HTR-8/SVneo (cell line): ENCODE results near the gene STAG1.
"Not testable (repeated sequence)": the region's sequence is repeated elsewhere in the genome, so short reads cannot be mapped to it uniquely, and the experiment has no call there.

ENCODE experiments used
- DNase-seq: peaks from one replicate; pipeline ENCODE4 v3.0.0; 2011; ENCODE audit warnings: low spot score, mixed read lengths; ENCODE audit not compliant: insufficient read length
- FAIRE-seq: peaks from 2 replicates; lab custom pipeline; 2011; peaks lifted over from hg19 to GRCh38; lab: Jason Lieb, UNC

Gene STAG1

DNA sequence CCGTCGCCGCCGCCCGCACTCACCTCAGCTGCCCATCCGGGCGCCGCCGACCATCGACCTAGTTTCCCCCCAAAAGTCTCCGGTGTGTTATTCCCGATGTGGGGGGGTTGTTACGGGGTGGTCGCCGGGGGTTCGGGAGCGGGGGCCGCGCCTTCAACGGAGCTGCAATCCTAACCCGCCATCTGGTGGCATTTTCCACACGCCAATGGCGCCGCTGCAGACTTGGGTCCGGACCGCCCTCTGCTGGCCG lies at the start of gene STAG1:
Gene STAG1 (minus strand): TSS at position 207 of the 250 bp plus-strand sequence. CDS start 121,480 bp downstream, outside the sequence.
- no peak for DNase-seq
- no peak for FAIRE-seq

DNA sequence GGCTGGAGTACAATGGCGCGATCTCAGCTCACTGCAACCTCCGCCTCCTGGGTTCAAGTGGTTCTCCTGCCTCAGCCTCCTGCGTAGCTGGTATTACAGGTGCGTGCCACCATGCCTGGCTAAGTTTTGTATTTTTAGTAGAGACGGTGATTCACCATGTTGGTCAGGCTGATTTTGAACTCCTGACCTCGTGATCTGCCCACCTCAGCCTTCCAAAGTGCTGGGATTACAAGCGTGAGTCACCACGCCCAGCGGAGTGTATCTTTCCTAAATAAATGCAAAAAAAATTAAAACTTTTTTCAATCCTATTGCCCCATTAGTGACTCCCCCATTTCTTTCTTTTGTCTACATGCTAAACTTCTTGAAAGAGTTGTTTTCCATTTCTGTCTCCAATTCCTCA lies 49.0 kb upstream of the STAG1 start:
- FAIRE-seq, DNase-seq: not testable (repeated sequence)

DNA sequence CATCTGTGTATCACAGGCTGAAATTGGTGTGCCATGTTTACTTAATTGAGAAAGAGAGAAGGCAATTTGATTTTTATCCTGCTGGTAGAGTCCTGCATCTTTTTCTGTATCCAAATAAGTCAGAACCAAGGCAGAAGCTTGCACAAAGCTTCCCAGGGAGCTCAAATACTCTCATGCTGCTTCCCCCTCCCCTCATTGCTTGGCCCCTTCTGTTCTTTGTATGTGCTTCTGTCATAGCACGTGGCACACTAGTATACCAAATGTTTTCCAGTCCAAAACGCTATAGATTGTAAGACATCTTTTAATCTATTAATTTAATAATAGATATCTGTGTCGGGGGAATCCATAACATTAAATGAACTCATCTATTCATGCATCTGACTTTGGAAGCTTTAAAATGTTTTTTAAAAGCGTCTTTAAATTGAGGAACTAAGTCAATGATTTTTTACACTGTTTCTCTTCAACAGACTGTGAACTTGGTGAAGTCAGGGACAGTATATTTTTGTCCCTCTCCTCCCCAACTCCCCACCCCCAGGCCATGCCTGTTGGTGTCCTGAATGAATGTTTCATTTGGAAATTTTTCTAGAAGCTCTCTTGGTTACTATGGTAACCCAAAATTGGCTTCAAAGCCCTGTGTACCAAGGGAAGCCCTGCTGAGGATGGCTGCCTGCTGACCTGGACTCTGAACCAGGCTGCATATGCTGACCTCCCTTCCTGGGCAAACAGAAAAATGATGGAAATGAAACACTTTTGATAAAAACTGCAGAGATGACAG lies 40.6 kb upstream of the STAG1 start:
- FAIRE-seq, result no peak
- no peak for DNase-seq

DNA sequence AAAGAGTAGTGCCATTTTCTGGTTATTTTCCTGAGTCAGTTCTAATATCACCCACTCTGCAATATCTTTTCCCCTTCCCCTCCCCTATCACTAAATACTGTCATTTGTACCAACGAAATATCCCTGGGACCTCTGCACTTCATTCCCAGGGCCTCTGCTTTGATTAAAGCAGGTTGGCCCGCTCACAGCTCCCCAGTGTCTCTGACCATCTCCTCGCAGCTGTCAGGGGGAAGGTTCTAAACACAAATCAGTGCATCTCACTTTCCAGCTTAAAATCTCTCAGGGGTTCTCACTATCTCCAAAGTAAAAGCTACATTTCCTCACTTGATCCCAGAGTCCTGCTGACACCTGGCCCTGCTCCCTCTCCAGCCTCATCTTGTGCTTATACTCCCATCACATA lies 38.6 kb upstream of the STAG1 start:
- FAIRE-seq (no peak), DNase-seq (no peak)

DNA sequence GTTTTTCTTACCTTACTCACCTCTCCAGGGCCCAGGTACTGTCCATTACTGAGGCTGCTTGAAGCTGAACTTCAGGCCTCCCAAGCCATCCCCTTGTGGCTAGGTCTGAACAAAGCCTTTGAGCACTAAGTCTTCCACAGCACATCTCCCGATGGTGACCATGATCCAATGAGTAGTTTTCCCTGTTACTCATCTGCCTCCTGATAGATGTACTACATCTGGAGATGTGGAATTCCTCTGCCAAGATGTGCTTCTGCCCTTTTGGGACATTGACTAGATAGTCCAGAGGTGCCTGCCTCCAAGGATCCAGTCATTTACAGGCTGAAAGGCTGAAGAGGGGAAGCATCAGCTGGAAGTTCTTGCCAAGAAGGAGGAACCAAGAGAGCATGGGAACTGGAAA lies 37.8 kb upstream of the STAG1 start:
- DNase-seq (no peak), FAIRE-seq (no peak)

DNA sequence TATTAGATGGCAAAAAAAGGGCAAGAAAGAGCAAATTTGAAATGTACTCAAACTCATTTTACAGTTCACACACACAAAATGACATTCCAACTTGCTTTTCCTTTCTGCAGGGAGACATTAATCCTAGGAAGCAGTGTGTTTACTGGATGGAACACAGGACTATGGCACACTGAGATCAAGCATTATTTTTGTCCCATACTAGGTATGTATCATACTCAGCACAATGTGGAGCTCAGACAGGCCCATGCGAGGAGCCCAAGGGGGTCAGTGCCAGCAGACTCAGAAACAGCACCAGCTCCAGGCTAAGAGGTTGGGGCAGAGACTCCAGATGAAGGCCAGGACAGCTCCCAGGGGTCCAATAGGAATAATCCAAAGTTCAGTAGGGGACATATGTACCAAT lies 36.0 kb upstream of the STAG1 start:
- no peak for FAIRE-seq
- DNase-seq, result no peak

DNA sequence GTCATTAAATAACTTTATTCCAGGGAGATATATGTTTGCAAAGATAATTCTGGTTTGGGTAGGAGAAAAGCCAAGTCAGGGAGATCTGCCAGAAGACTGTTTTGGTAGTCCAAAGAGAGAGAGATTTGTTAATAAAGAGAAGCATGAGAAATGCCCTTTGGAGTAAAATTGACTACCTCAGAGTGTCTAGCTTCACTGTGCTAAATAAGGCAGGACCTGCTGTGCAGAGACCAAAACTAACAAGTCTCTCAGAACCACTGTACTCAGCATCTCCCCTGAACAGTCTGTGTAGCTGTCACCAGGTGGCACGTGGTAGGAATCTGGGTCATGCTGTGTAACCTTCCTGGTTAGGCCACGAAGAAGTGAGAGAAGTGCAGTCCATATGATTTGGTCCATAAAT lies 35.2 kb upstream of the STAG1 start:
- no peak for DNase-seq
- no peak for FAIRE-seq

DNA sequence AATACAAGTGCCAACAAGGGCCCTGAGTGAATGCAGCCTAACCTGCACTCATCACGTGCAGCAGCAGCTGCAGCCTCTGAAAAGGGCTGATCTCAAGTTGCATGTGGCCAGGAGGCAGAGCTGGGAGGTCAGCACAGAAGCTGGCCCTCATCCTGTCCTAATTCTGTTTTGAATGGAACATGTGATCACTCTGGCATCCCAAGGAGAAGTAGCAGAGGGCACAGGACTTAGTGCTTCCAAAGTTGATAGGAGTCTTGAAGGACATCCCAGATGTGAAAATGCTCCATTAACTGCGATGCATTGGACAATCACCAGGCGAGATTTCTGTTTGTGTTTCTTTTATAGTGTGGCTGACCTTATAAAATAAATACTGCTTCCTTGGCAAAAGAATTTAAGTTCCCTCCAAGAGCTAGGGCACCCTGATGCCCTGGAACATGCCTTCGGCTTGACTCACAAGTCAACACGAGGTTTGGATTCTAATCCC lies 31.6 kb upstream of the STAG1 start:
- FAIRE-seq, result no peak
- DNase-seq, result no peak

DNA sequence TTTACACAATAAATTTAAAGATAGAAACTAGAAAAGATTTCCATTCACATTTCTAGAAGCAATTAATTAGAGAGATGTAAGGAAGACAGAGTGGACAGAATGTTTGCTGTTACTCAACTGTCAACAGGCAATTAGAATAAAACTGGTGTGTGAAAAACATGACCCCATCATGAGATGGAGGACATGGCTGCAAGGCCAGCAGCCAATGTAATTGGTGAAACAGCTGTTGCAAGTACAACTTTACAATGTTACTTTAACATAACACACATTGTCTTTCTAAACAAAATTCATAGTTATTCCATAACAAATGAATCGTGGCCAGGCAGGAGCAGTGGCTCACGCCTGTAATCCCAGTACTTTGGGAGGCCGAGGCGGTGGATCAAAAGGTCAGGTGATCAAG lies 28.6 kb upstream of the STAG1 start:
- no peak for DNase-seq
- FAIRE-seq, result no peak

DNA sequence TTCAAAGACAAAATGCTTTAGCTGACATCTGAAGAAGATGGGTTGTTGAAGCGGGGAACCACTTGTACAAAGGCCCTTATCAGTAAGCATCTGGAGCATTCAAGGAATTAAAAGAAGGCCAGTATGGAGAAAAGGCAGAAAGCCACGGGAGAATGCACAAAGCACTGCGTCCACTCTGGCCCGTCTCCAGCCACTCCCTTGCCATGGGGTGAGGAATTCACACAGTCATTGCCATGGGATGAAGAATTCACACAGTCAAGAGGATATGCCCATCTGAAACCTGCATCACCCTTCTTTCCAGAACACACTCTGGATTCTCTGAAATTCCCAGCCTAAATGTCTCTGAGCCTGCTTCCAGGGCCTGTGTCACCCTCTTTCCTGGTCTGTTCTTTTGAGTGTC lies 26.7 kb upstream of the STAG1 start:
- no peak for FAIRE-seq

DNA sequence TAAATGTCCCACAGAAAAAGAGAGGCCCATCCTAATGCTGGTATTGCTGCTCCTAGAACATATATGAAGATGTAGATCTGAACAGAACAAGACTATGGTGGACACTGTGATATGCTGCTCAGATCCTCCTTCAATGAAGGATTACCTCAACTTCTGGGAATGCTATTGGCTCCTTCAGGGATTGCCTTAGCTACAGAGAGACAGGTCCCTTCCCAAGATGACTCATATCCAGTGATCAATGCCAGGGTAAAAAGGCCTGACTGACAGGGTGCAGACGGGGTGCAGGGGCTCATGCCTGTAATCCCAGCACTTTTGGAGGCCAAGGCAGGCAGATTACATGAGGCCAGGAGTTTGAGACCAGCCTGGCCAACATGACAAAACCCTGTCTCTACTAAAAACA lies 20.5 kb upstream of the STAG1 start:
- DNase-seq (no peak), FAIRE-seq (no peak)

More for the DNA sequence above, 26.7 kb upstream of the STAG1 start:
- no peak for DNase-seq

DNA sequence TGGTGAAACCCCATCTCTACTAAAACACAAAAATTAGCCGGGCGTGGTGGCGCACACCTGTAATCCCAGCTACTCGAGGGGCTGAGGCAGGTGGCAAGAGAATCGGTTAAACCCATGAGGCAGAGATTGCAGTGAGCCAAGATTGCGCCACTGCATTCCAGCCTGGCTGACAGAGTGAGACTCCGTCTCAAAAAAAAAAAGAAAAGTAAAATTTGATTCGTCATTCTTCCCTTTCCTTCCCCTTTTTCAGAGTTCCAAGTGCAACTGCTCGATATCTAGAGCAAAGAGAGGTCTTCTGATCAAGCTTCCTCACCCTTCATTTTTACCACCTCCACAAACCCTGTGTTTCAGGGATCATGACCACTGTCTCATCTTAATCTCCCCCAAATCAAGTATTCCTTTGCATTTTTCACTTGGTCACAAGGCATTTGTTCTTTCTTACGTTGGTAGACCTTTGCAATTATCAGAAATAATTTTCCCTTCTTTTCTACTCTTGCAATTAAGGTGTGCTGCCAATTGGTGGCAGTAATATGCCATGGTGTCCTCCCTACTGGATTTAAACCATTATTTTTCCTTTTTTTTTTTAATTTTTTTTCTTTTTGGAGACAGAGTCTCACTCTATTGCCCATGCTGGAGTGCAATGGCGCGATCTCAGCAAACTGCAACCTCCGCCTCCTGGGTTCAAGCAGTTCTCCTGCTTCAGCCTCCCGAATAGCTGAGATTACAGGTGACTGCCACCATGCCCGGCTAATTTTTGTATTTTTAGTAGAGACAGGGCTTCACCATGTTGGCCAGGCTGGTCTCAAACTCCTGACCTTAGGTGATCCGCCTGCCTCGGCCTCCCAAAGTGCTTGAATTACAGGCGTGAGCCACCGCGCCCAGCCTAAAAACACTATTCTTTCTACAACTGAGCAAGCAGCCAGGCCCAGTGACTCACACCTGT lies 6.3 kb upstream of the STAG1 start:
- DNase-seq, FAIRE-seq: not testable (repeated sequence)

DNA sequence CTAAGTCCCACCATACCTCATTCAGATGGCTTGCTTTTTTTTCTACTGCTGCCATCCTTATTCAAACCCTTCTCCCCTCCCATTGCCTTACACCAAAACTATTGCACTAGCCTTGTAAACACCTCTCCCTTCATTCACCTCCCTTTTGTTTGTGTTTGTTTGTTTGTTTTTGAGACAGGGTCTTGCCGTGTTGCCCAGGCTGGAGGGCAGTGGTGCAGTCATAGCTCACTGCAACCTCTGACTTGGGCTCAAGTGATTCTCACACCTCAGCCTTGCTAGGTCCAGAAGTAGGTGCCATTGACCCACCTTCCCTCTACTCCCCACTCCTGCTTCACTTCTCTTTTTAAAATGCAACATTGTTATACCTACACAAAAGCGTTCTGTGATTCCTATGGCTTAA lies 3.0 kb upstream of the STAG1 start:
- FAIRE-seq, result no peak
- DNase-seq, result no peak

DNA sequence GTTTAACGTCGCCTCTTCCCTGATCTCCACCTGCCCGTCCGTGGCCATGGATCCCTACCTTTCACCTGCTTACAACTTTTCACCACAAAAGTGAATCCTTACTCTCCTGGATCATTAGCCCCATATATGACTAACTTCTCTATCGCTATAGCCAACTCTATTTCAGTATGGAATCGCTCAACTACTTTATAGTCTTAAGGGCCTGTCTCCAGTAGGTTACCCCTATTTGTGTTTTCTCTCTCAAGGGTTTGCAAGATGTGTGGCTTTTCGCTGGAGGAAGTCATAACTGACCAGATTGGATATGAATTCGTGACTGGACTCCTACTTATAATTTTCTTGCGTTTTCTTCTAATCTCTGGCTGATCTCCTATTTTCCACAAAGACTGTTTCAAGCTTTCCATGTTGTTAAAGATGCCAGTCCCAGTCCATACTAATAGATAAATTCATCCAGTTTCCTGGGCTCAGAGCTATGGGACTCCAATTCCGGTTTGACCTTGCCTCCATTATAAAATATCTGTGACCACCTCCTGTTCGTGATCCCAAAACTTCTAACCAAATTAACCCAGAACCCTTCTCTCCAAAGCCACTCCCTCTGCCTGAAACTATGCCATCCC lies 1.3 kb upstream of the STAG1 start:
- FAIRE-seq (no peak), DNase-seq (no peak)

DNA sequence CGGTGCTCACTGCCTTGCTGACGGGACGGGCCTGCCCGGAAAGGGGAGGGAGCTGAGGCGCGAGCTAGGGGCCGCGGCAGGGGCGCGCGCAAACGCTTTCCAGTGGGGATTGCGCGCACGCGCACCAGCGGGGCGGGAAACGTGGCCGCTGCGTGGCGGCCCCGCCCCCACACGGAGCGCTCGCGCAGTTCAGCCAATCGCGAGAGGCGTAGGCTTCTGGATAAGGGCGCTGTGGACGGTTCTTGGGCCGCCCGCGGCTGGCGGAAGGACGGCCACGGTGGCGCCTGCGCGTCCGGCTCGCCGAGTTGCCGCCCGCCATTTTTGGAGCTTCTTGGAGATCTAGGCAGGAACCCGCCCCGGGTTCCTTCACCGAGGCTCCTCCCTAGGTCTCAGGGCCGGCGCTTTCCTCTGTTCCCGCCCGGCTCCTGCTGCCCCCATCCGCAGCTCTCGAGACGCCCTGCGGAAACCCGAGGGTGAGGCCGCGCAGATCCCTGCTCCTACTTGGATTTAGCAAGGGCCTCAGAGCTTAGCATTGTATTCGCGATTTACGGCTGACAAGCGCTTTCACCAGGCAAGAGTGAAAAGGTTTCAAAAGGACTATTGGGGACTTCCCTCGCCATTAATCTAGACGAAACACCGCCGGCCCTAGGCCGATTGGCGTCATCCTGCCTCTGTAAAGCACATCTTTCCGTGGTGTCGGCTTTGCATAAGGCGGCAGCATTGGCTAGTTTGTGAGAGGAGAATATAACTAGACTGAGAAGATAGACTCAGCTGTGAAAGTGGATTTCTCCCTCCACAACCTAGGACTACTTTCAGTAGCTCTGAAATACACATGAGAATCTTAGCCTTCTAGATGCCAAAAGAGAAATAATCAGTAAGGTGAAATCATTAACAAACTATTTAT lies 496 bp upstream of the STAG1 start:
- DNase-seq (peak; percentile 94), FAIRE-seq (peak; percentile 92)

DNA sequence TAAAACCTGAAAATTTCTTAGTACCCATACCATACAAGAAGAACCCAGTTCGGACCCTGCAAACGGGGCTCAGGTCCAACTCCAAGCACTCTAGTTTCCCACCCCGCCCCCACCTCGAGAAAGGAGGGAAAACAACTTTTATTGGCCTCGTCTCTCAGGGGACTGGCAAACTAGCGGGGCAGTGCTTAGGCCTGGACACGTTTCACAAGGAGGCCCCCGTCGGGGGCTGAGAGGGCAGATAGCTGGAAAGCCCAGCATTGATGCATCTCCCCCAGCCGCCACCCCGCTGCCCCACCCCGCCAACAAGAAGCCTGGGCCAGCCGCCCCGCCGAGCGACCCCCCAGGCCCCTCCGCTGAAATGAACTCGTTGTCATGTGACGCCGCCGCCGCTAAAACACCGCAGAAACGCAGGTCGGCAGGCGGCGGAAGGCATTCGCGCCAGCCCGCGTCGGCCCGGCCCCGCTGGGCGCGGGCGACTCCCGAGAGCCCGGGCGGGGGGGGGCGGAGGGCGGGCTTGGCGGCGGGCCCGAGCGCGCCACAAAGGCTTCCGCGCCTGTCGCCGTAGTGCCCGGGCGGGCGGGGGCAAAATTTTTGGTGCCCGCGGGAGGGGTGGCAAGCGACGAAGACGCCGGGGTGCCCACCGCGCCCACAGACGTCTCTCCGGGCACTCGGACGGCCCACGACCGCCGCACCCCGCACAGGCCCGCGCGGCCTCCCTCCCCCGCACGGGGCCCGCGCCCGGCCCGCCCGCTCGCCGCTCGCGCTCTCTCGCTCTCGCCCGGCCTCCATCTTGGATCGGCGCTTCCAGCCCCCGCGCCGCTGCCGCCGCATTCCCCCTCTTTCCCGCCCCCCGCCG lies 634 bp downstream of the STAG1 start:
- FAIRE-seq (no peak), DNase-seq (peak; percentile 49)

DNA sequence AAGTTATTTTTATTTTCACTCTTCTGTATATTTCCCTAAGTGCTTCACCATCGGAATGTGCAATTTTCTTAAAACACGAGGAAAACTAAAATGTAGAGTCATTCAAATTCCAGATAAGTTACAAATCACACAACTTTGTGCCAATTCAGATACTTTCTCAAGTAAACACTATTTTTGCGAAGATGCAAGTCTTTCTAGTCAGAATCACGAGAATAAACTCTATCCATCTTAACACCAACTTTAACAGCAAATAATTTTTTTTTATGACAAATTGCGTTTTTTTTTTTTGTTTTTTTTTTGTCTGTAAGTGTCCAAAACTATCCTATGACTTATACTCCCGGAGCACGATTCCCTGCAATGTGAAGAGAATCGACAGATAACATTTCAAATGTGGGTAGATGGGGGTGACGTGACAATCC lies 1.3 kb downstream of the STAG1 start:
- DNase-seq (no peak), FAIRE-seq (no peak)

DNA sequence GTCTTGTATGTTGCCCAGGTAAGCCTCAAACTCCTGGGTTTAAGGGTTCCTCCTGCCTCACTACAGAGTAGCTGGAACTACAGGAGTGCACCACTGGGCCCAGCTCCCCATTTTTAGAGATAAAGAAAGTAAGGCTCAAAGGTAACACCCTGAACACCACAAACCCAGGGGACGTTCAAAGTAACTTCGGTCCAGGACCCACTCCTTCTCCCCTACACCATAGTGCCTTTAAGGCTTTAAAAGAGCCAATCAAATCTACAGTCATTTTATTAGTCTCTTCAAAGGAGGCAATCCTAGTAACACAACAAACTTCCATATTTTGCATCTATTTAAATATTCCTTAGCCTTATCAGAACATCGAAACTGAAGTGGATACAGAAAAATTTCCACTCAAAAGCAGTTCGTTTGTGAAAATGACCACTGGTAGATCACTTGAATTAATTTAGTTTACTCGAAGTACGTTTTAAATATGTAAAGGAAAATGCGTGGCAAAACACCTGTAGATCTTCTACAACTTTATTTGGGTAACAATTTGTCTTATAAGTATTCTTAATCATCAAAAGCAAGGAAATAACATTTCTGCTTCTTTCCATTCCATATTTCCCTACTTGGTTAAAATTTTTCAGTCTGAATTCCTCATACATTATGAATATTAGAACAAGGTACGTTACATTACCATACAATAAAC lies 1.8 kb downstream of the STAG1 start:
- FAIRE-seq, result no peak
- DNase-seq, result no peak
